Measurements from ENCODE around the gene HMX1.

- TF ChIP-seq CTCF (IDR thresholded peaks at IDR 0.05) (no peak), ZFX (IDR thresholded peaks at IDR 0.05; ENCODE audit: borderline replicate concordance) (no peak)
These were observed 35.9 kb downstream of the HMX1 start for GRCh38 chr4:8835521-8836365.

All from 22Rv1 (cell line).